NT2/D1 (cell line): ENCODE measurements around the gene GRAMD4.

Experiments used
- DNase-seq: peaks from one replicate; pipeline ENCODE4 v3.0.0-alpha.2; 2011; ENCODE audit warnings: low read depth, low spot score
- H3K27me3 ChIP-seq: 2 replicates; pipeline ENCODE4 v1.6.0; 2011; ENCODE audit warnings: mild to moderate bottlenecking; ENCODE audit not compliant: insufficient read length, insufficient read depth
- H3K36me3 ChIP-seq: 2 replicates; pipeline ENCODE4 v1.6.1; 2011; ENCODE audit warnings: mild to moderate bottlenecking, low read length, mixed read lengths; ENCODE audit not compliant: insufficient read depth, insufficient read length
- H3K4me1 ChIP-seq: 2 replicates; pipeline ENCODE4 v1.5.1; 2011; ENCODE audit not compliant: insufficient read depth, insufficient read length
- H3K4me3 ChIP-seq: 2 replicates; pipeline ENCODE4 v1.5.1; 2011; ENCODE audit warnings: low read depth; ENCODE audit not compliant: insufficient read length
- H3K9ac ChIP-seq: 2 replicates; pipeline ENCODE4 v1.6.0; 2011; ENCODE audit warnings: low read depth; ENCODE audit not compliant: insufficient read length
- H3K9me3 ChIP-seq: 2 replicates; pipeline ENCODE4 v1.5.1; 2011; ENCODE audit warnings: mild to moderate bottlenecking, low read length; ENCODE audit not compliant: insufficient read depth
- SUZ12 ChIP-seq: IDR thresholded peaks from 2 replicates; pipeline ENCODE4 v1.6.1; 2011; ENCODE audit not compliant: insufficient read length, insufficient read depth; ENCODE audit errors: extremely low read depth
- YY1 ChIP-seq: IDR thresholded peaks from 2 replicates; pipeline ENCODE4 v1.6.1; 2011; ENCODE audit not compliant: insufficient read length, insufficient read depth
- ZNF274 ChIP-seq: IDR thresholded peaks from 2 replicates; pipeline ENCODE4 v1.6.1; 2011; ENCODE audit warnings: mild to moderate bottlenecking, low read depth, low read length

Gene GRAMD4

GRCh38 chr22:46619830-46620501 lies at the start of gene GRAMD4:
GRAMD4 (plus strand) TSS chr22:46620386; CDS start chr22:46626800, 6,414 bp downstream.
- DNase-seq = no peak
- no peaks in the 10 kb centered on the region for H3K36me3 ChIP-seq
- H3K4me3 ChIP-seq = no peak within 1 kb of the TSS
- H3K9me3 ChIP-seq = no peaks in the 10 kb centered on the region
- TF ChIP-seq ZNF274 (no peak), SUZ12 (no peak), YY1 (no peak)
- H3K27me3 ChIP-seq = no peaks in the 10 kb centered on the region
- peaks cover 10% of the 10 kb centered on the region for H3K4me1 ChIP-seq
- H3K9ac ChIP-seq = no peak within 1 kb of the TSS

- DNase-seq = no peak
- no peaks in the 10 kb centered on the region for H3K36me3 ChIP-seq
- H3K4me1 ChIP-seq = peaks cover 12% of the 10 kb centered on the region
- no peak overlapping the region for H3K4me3 ChIP-seq
- TF ChIP-seq ZNF274 (no peak), SUZ12 (no peak), YY1 (no peak)
- H3K27me3 ChIP-seq = peaks cover 2% of the 10 kb centered on the region
- H3K9me3 ChIP-seq = peaks cover 14% of the 10 kb centered on the region; the same call in 1 of the 2 replicates
- H3K9ac ChIP-seq = no peak overlapping the region
Measured at GRCh38 chr22:46571642-46572250, 48.4 kb upstream of the GRAMD4 start.

- peaks cover 16% of the 10 kb centered on the region for H3K4me1 ChIP-seq
- H3K9me3 ChIP-seq = peaks cover 14% of the 10 kb centered on the region; the same call in 1 of the 2 replicates
- TF ChIP-seq ZNF274 = no peak
- TF ChIP-seq YY1 = no peak
- no peak for TF ChIP-seq SUZ12
Measured at GRCh38 chr22:46572911-46573780, 47.0 kb upstream of the GRAMD4 start.

GRCh38 chr22:46573781-46574437 lies 46.3 kb upstream of the GRAMD4 start:
- no peak for DNase-seq
- H3K27me3 ChIP-seq = peaks cover 7% of the 10 kb centered on the region
- H3K36me3 ChIP-seq = no peaks in the 10 kb centered on the region
- peaks cover 23% of the 10 kb centered on the region for H3K4me1 ChIP-seq
- H3K9me3 ChIP-seq = peaks cover 14% of the 10 kb centered on the region; the same call in 1 of the 2 replicates
- H3K9ac ChIP-seq = no peak overlapping the region
- no peak overlapping the region for H3K4me3 ChIP-seq
- TF ChIP-seq ZNF274 = no peak

More at GRCh38 chr22:46572911-46573780, 47.0 kb upstream of the GRAMD4 start:
- Histone ChIP-seq H3K36me3 (no peaks in the 10 kb centered on the region), H3K4me3 (no peak overlapping the region), H3K27me3 (peaks cover 7% of the 10 kb centered on the region), H3K9ac (no peak overlapping the region)
- DNase-seq = no peak

- peaks cover 14% of the 10 kb centered on the region; the same call in 1 of the 2 replicates for H3K9me3 ChIP-seq
- TF ChIP-seq ZNF274 (no peak), SUZ12 (no peak), YY1 (no peak)
Measured at GRCh38 chr22:46574438-46574992, 45.7 kb upstream of the GRAMD4 start.

GRCh38 chr22:46574993-46575910 lies 44.9 kb upstream of the GRAMD4 start:
- Histone ChIP-seq H3K9ac (peak overlapping the region; percentile 5), H3K4me3 (no peak overlapping the region), H3K4me1 (peaks cover 24% of the 10 kb centered on the region), H3K36me3 (no peaks in the 10 kb centered on the region), H3K27me3 (peaks cover 5% of the 10 kb centered on the region), H3K9me3 (peaks cover 14% of the 10 kb centered on the region; the same call in 1 of the 2 replicates)
- no peak for DNase-seq
- TF ChIP-seq ZNF274 (no peak), SUZ12 (no peak), YY1 (no peak)

More at GRCh38 chr22:46574438-46574992, 45.7 kb upstream of the GRAMD4 start:
- no peaks in the 10 kb centered on the region for H3K36me3 ChIP-seq
- DNase-seq = no peak
- peaks cover 7% of the 10 kb centered on the region for H3K27me3 ChIP-seq
- H3K4me1 ChIP-seq = peaks cover 24% of the 10 kb centered on the region
- no peak overlapping the region for H3K4me3 ChIP-seq
- no peak overlapping the region for H3K9ac ChIP-seq
